Erythroblast (primary cell): ENCODE results near the gene PYGO2.
A peak's percentile ranks its signal among the peaks of the same experiment; 100 is the strongest.

Source experiments
- DNase-seq, 2 experiments: peaks; one replicate each; lab custom pipeline; 2025; lab: John Stamatoyannopoulos, UW
- GATA1 ChIP-seq: IDR thresholded peaks from 2 replicates; pipeline ENCODE4 v1.6.1; 2011; ENCODE audit warnings: low read depth, mild to moderate bottlenecking, control low read depth, low read length, moderate library complexity
- POLR2A ChIP-seq: IDR thresholded peaks from 2 replicates; pipeline ENCODE4 v1.6.1; 2011; ENCODE audit warnings: mild to moderate bottlenecking, low read length

PYGO2 gene

GRCh38 chr1:154967331-154967950 lies 5.9 kb upstream of the PYGO2 start:
- TF ChIP-seq POLR2A = no peak
- TF ChIP-seq GATA1 = no peak
- DNase-seq = no peak

GRCh38 chr1:154966111-154966510 lies 4.5 kb upstream of the PYGO2 start:
- DNase-seq = no peak
- TF ChIP-seq POLR2A = no peak
- TF ChIP-seq GATA1 = no peak

GRCh38 chr1:154964359-154964758 lies 2.8 kb upstream of the PYGO2 start:
- TF ChIP-seq POLR2A (no peak), GATA1 (no peak)
- DNase-seq = no peak

- DNase-seq = no peak
- TF ChIP-seq POLR2A (no peak), GATA1 (no peak)
Observed at GRCh38 chr1:154963643-154964042, 2.1 kb upstream of the PYGO2 start.

GRCh38 chr1:154962795-154963330 lies 1.3 kb upstream of the PYGO2 start:
- TF ChIP-seq GATA1 (no peak), POLR2A (no peak)
- no peak for DNase-seq

- DNase-seq = peak; percentile 66 to 73
- no peak for TF ChIP-seq GATA1
- peak; percentile 71 for TF ChIP-seq POLR2A
Observed at GRCh38 chr1:154962156-154962749, 671 bp upstream of the PYGO2 start.

GRCh38 chr1:154960446-154961136 lies 991 bp downstream of the PYGO2 start:
- no peak for DNase-seq
- TF ChIP-seq GATA1 (no peak), POLR2A (no peak)

GRCh38 chr1:154959426-154959780 lies 2.2 kb downstream of the PYGO2 start:
- DNase-seq = no peak
- TF ChIP-seq GATA1 (no peak), POLR2A (no peak)

- no peak for DNase-seq
- no peak for TF ChIP-seq POLR2A
- no peak for TF ChIP-seq GATA1
Observed at GRCh38 chr1:154958681-154959425, 2.7 kb downstream of the PYGO2 start.

- TF ChIP-seq GATA1 (no peak), POLR2A (no peak)
Observed at GRCh38 chr1:154958036-154958435, 3.5 kb downstream of the PYGO2 start.

GRCh38 chr1:154957091-154957657 lies 4.4 kb downstream of the PYGO2 start:
- DNase-seq = no peak
- TF ChIP-seq POLR2A = no peak
- no peak for TF ChIP-seq GATA1

More at GRCh38 chr1:154958036-154958435, 3.5 kb downstream of the PYGO2 start:
- DNase-seq = no peak

- DNase-seq = no peak
- TF ChIP-seq GATA1 (no peak), POLR2A (no peak)
Observed at GRCh38 chr1:154956544-154956941, 5.0 kb downstream of the PYGO2 start.

- DNase-seq = peak; percentile 90 to 92
- no peak for TF ChIP-seq GATA1
- TF ChIP-seq POLR2A = peak; percentile 66
Observed at GRCh38 chr1:154955718-154956543, 5.7 kb downstream of the PYGO2 start, which contains the start of gene PBXIP1. Gene PBXIP1, minus strand, starts transcription at chr1:154956099. Its CDS starts 2,378 bp downstream, at chr1:154953721.
